ENCODE measurements around the gene RPL13. TPM values are rescaled to one million over a fixed set of nuclear protein-coding genes. Genes with fewer than 3 reads are reported as not detected.
A peak's percentile ranks its signal among the peaks of the same experiment; 100 is the strongest.
"Not testable (repeated sequence)": the region's sequence is repeated elsewhere in the genome, so short reads cannot be mapped to it uniquely, and the experiment has no call there.

Gene RPL13
- total RNA-seq, 3 donors from 2014 or later = 1,693 to 1,792 (median 1,717) TPM

- Histone ChIP-seq H3K36me3 (ENCODE audit: low read depth) (no peaks in the 10 kb centered on the region), H3K4me3 (no peak overlapping the region), H3K4me1 (ENCODE audit: low read depth) (no peaks in the 10 kb centered on the region), H3K9me3 (no peaks in the 10 kb centered on the region)
- intact Hi-C loops (cut with DNase I, micrococcal nuclease) = no loop called here
- TF ChIP-seq CTCF (IDR thresholded peaks at IDR 0.05) = no peak
- peak in 1 of 3 donors; percentile 52 for DNase-seq
- ATAC-seq = no peak
These were observed 22.9 kb downstream of the RPL13 start for GRCh38 chr16:89583197-89583894.

GRCh38 chr16:89583895-89584644 is 23.6 kb downstream of the RPL13 start:
- ATAC-seq = no peak
- Histone ChIP-seq H3K4me3 (no peak overlapping the region), H3K4me1 (ENCODE audit: low read depth) (no peaks in the 10 kb centered on the region), H3K9me3 (no peaks in the 10 kb centered on the region), H3K36me3 (ENCODE audit: low read depth) (no peaks in the 10 kb centered on the region)
- no peak for DNase-seq
- no peak for TF ChIP-seq CTCF (IDR thresholded peaks at IDR 0.05)
- intact Hi-C loops (cut with DNase I, micrococcal nuclease) = no loop called here

- DNase-seq (no peak), ATAC-seq (no peak)
- H3K9me3 ChIP-seq = no peaks in the 10 kb centered on the region
- TF ChIP-seq CTCF (IDR thresholded peaks at IDR 0.05) = no peak
- no peak overlapping the region for H3K4me3 ChIP-seq
- H3K36me3 ChIP-seq (ENCODE audit: low read depth) = no peaks in the 10 kb centered on the region
- no peaks in the 10 kb centered on the region for H3K4me1 ChIP-seq (ENCODE audit: low read depth)
- intact Hi-C loops (cut with DNase I, micrococcal nuclease) = no loop called here
These were observed 24.5 kb downstream of the RPL13 start for GRCh38 chr16:89584768-89585549.

GRCh38 chr16:89586218-89586617 is 25.7 kb downstream of the RPL13 start:
- TF ChIP-seq CTCF (IDR thresholded peaks at IDR 0.05) = no peak
- Histone ChIP-seq H3K9me3 (no peaks in the 10 kb centered on the region), H3K4me1 (ENCODE audit: low read depth) (no peaks in the 10 kb centered on the region), H3K4me3 (no peak overlapping the region), H3K36me3 (ENCODE audit: low read depth) (no peaks in the 10 kb centered on the region)
- DNase-seq = no peak
- intact Hi-C loops (cut with DNase I, micrococcal nuclease) = no loop called here
- ATAC-seq = no peak

GRCh38 chr16:89586853-89587252 is 26.4 kb downstream of the RPL13 start:
- Histone ChIP-seq H3K4me1 (ENCODE audit: low read depth) (no peaks in the 10 kb centered on the region), H3K4me3 (no peak overlapping the region), H3K36me3 (ENCODE audit: low read depth) (no peaks in the 10 kb centered on the region), H3K9me3 (no peaks in the 10 kb centered on the region)
- no peak for TF ChIP-seq CTCF (IDR thresholded peaks at IDR 0.05)
- DNase-seq (peak in 1 of 3 donors; percentile 68), ATAC-seq (peak; percentile 77)
- intact Hi-C loops (cut with DNase I, micrococcal nuclease) = no loop called here

GRCh38 chr16:89587676-89588075 is 27.2 kb downstream of the RPL13 start:
- ATAC-seq; H3K36me3 ChIP-seq (ENCODE audit: low read depth); H3K4me3 ChIP-seq; DNase-seq; H3K9me3 ChIP-seq; intact Hi-C loops (cut with DNase I, micrococcal nuclease); H3K4me1 ChIP-seq (ENCODE audit: low read depth): not testable (repeated sequence)
